Glutamatergic neuron (in vitro differentiated cells): ENCODE measurements around the gene APOC3. TPM values are rescaled to one million over a fixed set of nuclear protein-coding genes. Genes with fewer than 3 reads are reported as not detected.

Experiments
- DNase-seq: peaks from one replicate; pipeline ENCODE4 v3.0.0; 2022
- H3K27ac Mint-ChIP-seq: one replicate; pipeline ENCODE4 v1.8.0; 2020; ENCODE audit warnings: mild to moderate bottlenecking, mixed read lengths, inconsistent platforms; ENCODE audit not compliant: unreplicated experiment
- H3K27me3 Mint-ChIP-seq: one replicate; pipeline ENCODE4 v1.8.0; 2020; ENCODE audit warnings: mild to moderate bottlenecking, moderate library complexity, mixed read lengths, inconsistent platforms; ENCODE audit not compliant: unreplicated experiment
- H3K36me3 Mint-ChIP-seq: one replicate; pipeline ENCODE4 v1.8.0; 2020; ENCODE audit warnings: mild to moderate bottlenecking, mixed read lengths, inconsistent platforms; ENCODE audit not compliant: unreplicated experiment
- H3K4me1 Mint-ChIP-seq: one replicate; pipeline ENCODE4 v1.8.0; 2020; ENCODE audit warnings: mild to moderate bottlenecking, low read depth, mixed read lengths, inconsistent platforms; ENCODE audit not compliant: unreplicated experiment
- H3K4me3 Mint-ChIP-seq: one replicate; pipeline ENCODE4 v1.8.0; 2020; ENCODE audit warnings: mild to moderate bottlenecking, mixed read lengths, inconsistent platforms; ENCODE audit not compliant: unreplicated experiment
- H3K9me3 Mint-ChIP-seq: one replicate; pipeline ENCODE4 v1.8.0; 2020; ENCODE audit warnings: mild to moderate bottlenecking, moderate library complexity, mixed read lengths, inconsistent platforms; ENCODE audit not compliant: unreplicated experiment
- CTCF ChIP-seq: fragments of 200-600 bp; sonication (generic); IDR thresholded peaks from one replicate; pipeline ENCODE4 v1.5.0; 2021; ENCODE audit not compliant: partially characterized antibody, unreplicated experiment
- total RNA-seq: library from RNA; stranded (reverse); fragmentation: NEBNext Ultra II Directional; extraction: Animal tissue kit (Norgen Biotek cat#: 25700); gene quantifications from one replicate; pipeline ENCODE4 v1.2.1, GENCODE V29; 2021; ENCODE audit not compliant: unreplicated experiment

The APOC3 gene
- total RNA-seq, 1 donor from 2014 or later: not detected

GRCh38 chr11:116853461-116854073 is 23.9 kb downstream of the APOC3 start:
- H3K36me3 Mint-ChIP-seq: no peaks in the 10 kb centered on the region

GRCh38 chr11:116855413-116855812 is 25.7 kb downstream of the APOC3 start:
- TF ChIP-seq CTCF: no peak
- no peak for DNase-seq
- Mint-ChIP-seq H3K4me3 (no peak overlapping the region), H3K4me1 (no peaks in the 10 kb centered on the region), H3K36me3 (no peaks in the 10 kb centered on the region), H3K27ac (no peak overlapping the region), H3K27me3 (peaks cover 1% of the 10 kb centered on the region), H3K9me3 (no peaks in the 10 kb centered on the region)

More at GRCh38 chr11:116853461-116854073, 23.9 kb downstream of the APOC3 start:
- TF ChIP-seq CTCF: no peak
- H3K9me3 Mint-ChIP-seq: no peaks in the 10 kb centered on the region
- H3K4me3 Mint-ChIP-seq: no peak overlapping the region
- no peak for DNase-seq
- H3K4me1 Mint-ChIP-seq: no peaks in the 10 kb centered on the region
- peaks cover 1% of the 10 kb centered on the region for H3K27me3 Mint-ChIP-seq
- no peak overlapping the region for H3K27ac Mint-ChIP-seq

GRCh38 chr11:116856423-116856822 is 26.7 kb downstream of the APOC3 start:
- Mint-ChIP-seq H3K4me1 (no peaks in the 10 kb centered on the region), H3K36me3 (no peaks in the 10 kb centered on the region), H3K9me3 (no peaks in the 10 kb centered on the region), H3K27ac (no peak overlapping the region), H3K4me3 (no peak overlapping the region), H3K27me3 (peaks cover 1% of the 10 kb centered on the region)
- DNase-seq: no peak
- no peak for TF ChIP-seq CTCF

GRCh38 chr11:116857316-116857715 is 27.6 kb downstream of the APOC3 start:
- peaks cover 3% of the 10 kb centered on the region for H3K4me1 Mint-ChIP-seq
- no peak overlapping the region for H3K4me3 Mint-ChIP-seq
- no peak overlapping the region for H3K27ac Mint-ChIP-seq
- H3K36me3 Mint-ChIP-seq: no peaks in the 10 kb centered on the region
- peaks cover 1% of the 10 kb centered on the region for H3K27me3 Mint-ChIP-seq
- DNase-seq: no peak
- H3K9me3 Mint-ChIP-seq: no peaks in the 10 kb centered on the region
- TF ChIP-seq CTCF: no peak

- no peak for DNase-seq
- no peaks in the 10 kb centered on the region for H3K9me3 Mint-ChIP-seq
- peaks cover 3% of the 10 kb centered on the region for H3K4me1 Mint-ChIP-seq
- TF ChIP-seq CTCF: no peak
- no peaks in the 10 kb centered on the region for H3K27me3 Mint-ChIP-seq
- no peak overlapping the region for H3K4me3 Mint-ChIP-seq
- no peaks in the 10 kb centered on the region for H3K36me3 Mint-ChIP-seq
- H3K27ac Mint-ChIP-seq: no peak overlapping the region
Measured at GRCh38 chr11:116857936-116858335, 28.2 kb downstream of the APOC3 start.
